Measurements from ENCODE around the gene PBX1.

GRCh38 chr1:164769486-164770130 lies 210.6 kb downstream of the PBX1 start:
- no peak for TF ChIP-seq POLR2AphosphoS5 (IDR thresholded peaks at IDR 0.05; ENCODE audit: low read depth, low read length)
- TF ChIP-seq, protein P1, sequence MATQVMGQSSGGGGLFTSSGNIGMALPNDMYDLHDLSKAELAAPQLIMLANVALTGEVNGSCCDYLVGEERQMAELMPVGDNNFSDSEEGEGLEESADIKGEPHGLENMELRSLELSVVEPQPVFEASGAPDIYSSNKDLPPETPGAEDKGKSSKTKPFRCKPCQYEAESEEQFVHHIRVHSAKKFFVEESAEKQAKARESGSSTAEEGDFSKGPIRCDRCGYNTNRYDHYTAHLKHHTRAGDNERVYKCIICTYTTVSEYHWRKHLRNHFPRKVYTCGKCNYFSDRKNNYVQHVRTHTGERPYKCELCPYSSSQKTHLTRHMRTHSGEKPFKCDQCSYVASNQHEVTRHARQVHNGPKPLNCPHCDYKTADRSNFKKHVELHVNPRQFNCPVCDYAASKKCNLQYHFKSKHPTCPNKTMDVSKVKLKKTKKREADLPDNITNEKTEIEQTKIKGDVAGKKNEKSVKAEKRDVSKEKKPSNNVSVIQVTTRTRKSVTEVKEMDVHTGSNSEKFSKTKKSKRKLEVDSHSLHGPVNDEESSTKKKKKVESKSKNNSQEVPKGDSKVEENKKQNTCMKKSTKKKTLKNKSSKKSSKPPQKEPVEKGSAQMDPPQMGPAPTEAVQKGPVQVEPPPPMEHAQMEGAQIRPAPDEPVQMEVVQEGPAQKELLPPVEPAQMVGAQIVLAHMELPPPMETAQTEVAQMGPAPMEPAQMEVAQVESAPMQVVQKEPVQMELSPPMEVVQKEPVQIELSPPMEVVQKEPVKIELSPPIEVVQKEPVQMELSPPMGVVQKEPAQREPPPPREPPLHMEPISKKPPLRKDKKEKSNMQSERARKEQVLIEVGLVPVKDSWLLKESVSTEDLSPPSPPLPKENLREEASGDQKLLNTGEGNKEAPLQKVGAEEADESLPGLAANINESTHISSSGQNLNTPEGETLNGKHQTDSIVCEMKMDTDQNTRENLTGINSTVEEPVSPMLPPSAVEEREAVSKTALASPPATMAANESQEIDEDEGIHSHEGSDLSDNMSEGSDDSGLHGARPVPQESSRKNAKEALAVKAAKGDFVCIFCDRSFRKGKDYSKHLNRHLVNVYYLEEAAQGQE (IDR thresholded peaks at IDR 0.05; ENCODE audit: insufficient read depth in 1 of 2, low read depth in 2 of 2, low read length in 2 of 2) = no peak
- TF ChIP-seq SIN3A (IDR thresholded peaks at IDR 0.05; ENCODE audit: borderline replicate concordance, insufficient read depth, low read length) = no peak
- TF ChIP-seq FOXP2 (optimal IDR thresholded peaks at IDR 0.05; ENCODE audit: borderline replicate concordance, extremely low read depth, extremely low read length, insufficient read depth) = no peak
